GM19455 (cell line): ENCODE data around the gene PLA2G2F.

Experiments used
- ATAC-seq: cut with Tn5 transposase; IDR thresholded peaks from one replicate; pipeline ENCODE4 v1.9.1; 2021; ENCODE audit not compliant: unreplicated experiment

The PLA2G2F gene, protein sequence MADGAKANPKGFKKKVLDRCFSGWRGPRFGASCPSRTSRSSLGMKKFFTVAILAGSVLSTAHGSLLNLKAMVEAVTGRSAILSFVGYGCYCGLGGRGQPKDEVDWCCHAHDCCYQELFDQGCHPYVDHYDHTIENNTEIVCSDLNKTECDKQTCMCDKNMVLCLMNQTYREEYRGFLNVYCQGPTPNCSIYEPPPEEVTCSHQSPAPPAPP

DNA sequence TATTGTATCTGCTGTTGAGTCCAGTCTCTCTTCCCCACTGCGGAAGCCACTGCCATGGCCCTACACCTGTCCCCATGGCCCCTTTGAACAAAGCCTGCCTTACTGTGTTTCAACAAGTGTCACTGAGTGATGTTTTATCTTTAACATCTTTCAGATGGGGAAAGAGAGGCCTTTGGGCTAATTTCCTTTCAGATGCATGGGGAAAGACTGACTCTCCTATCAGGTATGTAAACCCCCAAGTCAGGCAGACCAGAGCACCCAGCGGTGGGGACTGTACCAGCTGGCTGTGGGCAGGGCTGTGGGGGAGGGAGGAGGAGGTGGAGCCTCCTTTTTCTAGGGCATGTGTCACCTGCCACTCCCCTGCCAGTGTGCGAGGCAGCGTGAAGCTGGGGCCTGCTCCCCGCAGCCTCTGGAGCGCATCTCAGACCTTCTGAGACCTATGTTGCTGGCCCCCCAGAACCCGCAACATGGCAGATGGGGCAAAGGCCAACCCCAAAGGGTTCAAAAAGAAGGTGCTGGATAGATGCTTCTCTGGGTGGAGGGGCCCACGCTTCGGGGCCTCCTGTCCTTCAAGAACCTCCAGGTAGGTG lies at the start of gene PLA2G2F:
TSS of gene PLA2G2F (plus strand) at position 363 of the 590 bp plus-strand sequence. CDS start at position 468, 105 bp downstream.
- no peak for ATAC-seq

GRCh38 chr1:20089328-20090077 lies 49.6 kb upstream of the PLA2G2F start:
- ATAC-seq: no peak

DNA sequence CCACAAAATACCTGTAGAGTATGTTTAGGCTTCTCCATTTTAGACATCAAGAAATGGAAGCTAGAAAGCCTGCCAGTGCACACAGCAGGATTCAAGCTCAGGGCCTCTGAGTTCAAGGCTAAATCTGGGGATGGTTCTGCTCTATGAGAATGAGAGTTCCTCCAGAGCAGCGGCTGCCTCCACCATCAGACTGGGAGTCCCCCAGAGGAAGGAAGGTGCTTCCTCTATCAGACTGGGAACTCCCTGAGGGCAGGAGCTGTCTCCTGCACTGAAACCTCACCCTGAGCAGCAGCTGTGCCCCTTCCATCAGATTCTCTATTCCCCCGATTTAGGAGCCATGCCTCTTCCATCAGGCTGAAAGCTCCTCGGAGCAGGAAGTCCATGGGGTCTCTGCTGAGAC lies 49.0 kb upstream of the PLA2G2F start:
- ATAC-seq: no peak

GRCh38 chr1:20090641-20091040 lies 48.5 kb upstream of the PLA2G2F start:
- no peak for ATAC-seq

- ATAC-seq: no peak
These were observed 45.8 kb upstream of the PLA2G2F start for GRCh38 chr1:20093303-20093702.

DNA sequence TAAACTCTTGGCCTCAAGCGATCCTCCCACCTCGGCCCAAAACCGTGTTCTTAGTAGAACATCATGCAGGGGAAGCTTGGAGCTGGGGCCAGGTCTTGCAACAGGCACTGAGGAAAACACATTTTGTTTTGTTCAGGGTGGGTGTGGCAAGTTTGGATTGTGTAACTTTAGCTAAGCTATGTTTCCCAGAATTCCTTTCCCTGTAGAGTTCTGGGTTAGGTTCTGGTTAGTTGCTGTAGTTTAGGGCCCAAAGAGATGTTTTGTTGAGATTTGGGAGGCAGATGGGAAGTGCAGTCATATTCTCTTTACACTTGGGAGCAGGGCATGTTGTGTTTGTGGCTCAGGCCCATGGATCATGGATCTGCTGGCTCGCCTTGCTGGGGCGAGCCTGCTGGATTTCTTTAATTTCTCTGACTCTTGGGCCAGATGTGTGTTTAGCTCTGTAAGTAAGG lies 45.2 kb upstream of the PLA2G2F start:
- no peak for ATAC-seq

DNA sequence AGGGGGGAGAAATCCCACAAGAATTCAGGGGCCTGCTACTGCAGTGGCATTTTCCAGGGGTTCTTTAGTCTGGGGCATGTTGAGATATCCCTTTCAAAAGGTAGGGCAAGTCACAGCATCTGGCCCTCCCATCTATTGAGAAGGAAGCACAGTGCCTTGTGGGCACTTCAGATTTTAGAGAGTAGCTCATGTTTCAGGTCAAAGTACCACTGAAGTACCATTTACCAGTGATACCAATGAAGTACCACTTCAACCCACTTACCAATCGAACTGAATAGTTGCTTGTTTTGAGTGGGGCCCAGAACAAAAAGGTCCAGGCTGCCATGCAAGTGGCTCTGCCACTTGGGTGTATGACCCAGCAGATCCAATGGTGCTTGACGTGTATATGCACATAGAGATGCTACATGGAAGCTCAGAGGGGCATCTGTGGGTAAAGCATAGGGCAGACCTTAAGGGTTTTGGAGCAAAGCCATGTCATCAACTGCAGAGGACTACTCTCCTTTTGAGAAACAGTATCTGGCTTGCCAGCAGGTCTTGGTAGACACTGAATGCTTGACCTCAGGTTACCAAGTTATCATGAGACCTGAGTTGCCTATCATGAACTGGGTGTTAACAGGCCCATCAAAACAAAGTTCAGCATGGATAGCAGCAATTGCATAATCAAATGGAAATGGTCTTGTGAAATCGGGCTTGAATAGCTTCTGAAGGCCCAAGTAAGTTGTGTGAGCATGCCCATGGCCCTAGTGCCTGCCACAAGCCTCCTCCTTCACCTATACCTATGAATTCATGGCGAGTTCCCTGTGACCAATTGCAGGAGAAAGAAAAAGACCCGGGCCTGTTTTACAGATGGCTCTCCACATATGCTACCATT lies 43.3 kb upstream of the PLA2G2F start:
- no peak for ATAC-seq

DNA sequence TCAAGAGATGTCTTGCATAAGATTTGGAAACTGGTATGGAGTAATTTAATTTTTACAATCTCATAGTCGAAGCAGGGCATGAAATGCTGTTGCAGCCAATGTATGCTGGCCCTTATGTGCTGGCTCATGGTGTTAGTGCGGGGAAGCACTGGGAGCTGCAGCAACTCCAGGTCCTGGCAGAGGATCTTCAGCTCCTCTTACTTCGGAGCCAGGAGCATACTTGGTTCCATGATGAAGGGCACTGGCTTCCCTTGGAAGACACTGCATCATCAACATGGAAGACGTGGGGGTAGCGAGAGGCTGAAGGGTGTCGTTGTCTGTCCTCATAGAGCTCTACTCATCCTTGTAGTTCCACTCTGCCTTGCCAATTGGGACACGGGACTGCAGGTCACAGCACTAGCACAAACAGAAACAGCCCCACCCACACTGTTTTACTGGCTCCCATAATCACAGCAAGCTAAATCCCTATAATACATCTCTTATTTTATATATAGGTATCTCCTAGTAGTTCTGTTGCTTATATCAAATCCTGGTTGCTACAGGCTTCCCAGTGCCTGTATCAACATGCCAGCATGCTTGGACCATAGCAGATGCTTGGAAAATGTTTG lies 42.2 kb upstream of the PLA2G2F start:
- no peak for ATAC-seq

GRCh38 chr1:20099533-20099932 lies 39.6 kb upstream of the PLA2G2F start:
- no peak for ATAC-seq

DNA sequence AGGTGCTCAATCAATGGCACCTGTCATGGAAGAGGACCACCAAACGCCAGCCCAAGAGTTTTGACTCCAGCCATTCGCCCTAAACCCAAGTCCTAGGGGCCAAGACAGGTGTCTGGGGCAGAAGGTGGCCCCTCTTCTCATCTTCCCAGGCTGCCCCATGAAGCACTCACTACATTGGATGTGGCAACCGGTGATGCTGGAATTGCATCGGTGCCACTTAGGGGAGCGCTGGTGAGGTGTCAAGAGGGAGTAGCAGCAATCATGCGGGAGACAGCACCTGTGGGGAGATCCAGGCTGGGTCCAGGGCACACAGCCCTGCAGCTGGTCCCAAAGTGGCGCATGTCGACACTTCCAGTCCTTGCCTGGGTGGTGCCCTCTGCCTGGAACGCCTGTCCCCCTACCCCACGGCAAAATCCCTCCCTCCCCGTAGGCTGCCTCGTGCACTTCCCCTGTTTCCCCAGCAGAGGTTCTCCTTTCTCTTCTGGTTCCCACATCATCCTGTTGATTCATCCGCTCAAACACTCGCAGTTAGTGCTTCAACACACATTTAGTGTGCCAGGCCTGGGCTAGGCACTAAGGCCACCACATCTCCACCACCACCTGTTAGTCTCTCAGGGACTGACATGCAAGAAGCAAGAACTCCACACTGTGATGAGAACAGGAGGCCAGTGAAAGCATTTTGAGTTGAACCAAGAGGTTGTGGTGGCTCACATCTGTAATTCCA lies 38.3 kb upstream of the PLA2G2F start:
- no peak for ATAC-seq

GRCh38 chr1:20102875-20103274 lies 36.2 kb upstream of the PLA2G2F start:
- no peak for ATAC-seq

DNA sequence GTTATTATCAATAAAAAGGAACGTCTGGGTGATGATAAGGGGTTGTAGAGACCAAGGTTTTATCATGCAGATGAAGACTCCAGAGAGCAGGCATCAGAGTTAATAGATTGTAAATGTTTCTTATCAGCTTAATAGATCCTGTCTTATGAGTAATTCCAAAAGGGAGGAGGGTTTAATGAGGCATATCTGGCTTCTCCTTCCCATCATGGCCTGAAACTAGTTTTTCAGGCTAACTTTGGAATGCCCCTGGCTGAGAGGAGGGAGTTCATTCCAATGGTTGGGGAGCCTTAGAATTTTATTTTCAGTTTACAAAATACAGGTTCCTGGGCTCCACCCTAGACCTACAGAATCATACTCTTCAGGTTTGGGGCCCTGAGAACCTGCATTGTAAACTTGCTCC lies 33.3 kb upstream of the PLA2G2F start:
- ATAC-seq: no peak

- no peak for ATAC-seq
These were observed 31.8 kb upstream of the PLA2G2F start for GRCh38 chr1:20107351-20107750.

DNA sequence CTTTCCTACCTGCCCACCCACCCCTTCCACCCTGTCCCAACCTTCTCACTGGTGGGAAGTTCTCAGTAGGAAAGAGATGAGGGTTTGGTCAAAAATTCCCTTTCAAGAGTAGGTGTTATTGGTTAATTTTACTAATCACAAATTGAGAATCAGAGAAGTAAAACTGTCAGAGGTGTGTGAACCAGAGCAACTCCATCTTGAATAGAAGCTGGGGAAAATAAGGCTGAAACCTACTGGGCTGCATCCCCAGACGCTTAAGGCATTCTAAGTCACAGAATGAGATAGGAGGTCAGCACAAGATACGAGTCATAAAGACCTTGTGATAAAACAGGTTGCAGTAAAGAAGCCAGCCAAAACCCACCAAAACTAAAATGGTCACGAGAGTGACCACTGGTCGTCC lies 31.3 kb upstream of the PLA2G2F start:
- no peak for ATAC-seq

- no peak for ATAC-seq
These were observed 30.6 kb upstream of the PLA2G2F start for GRCh38 chr1:20108366-20109123.

DNA sequence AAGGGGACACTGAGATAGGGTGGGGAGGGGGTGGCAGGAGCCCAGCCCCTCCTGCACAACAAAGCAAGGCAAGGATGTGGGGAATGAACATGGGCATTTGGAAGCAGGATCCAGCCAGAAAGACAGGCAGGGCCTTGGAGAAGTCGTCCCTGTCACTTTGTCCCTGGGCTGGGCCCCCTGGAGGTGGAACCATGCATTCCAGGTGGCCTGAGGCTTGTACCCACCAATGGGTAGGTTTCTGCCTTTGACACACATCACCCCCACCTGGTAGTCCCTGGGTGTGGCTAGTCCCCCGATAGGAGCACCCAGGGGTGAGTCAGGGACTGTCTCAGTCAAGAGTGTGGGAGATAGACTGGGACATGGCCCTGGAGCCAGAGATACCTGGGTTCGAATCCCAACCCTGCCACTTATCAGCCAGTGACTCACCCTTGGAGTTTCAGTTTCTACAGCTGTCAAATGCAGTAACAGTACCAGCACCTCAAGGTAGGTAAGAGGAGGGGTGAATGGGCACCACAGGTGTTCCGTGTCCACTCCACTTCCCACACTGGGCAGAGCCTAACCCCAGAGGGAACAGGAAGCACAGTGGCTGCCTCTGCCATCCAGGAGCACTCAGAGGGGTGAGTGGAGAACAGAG lies 29.8 kb upstream of the PLA2G2F start:
- ATAC-seq: no peak

DNA sequence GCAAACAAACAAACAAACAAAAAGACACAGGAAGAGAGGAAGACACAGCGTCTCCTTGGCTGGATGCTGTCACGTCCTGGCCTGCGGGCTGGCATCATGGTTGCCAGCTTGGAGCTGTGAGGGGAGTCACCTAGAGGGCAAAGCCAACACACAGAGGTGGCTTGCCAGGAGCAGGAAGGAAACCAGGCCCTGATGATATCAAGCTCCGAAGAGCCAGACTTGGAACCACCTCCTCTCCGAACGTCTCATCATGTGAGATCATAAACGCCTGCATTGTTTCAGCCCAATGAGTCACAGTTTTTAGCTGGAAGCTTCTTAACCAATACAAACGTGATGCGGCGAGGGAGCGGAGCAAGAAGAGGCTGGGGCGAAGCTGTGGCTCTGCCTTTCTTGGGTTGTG lies 28.4 kb upstream of the PLA2G2F start:
- ATAC-seq: no peak

DNA sequence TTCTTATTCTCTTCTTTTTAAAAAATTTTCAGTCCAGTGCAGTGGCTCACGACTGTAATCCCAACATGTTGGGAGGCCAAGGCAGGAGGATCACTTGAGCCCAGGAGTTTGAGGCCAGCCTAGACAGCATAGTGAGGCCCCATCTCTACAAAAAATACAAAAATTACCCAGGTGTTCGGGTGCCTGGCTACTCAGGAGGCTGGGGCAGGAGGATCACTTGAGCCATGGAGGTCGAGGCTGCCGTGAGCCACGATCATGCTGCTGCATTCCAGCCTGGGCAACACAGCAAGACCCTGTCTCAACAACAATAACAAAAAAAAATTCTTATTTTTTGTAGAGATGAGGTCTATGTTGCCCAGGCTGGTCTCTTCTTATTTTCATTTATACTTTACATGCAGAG lies 27.7 kb upstream of the PLA2G2F start:
- no peak for ATAC-seq
